SH-SY5Y (cell line): ENCODE measurements around the gene HOXB5.

ENCODE experiments used
- GATA2 ChIP-seq: IDR thresholded peaks from 2 replicates; pipeline ENCODE4 v1.6.1; 2011; ENCODE audit warnings: mild to moderate bottlenecking, low read depth, low read length
- GATA3 ChIP-seq: IDR thresholded peaks from 2 replicates; pipeline ENCODE4 v1.6.1; 2011; ENCODE audit warnings: low read depth, mild to moderate bottlenecking, low read length, moderate library complexity

DNA sequence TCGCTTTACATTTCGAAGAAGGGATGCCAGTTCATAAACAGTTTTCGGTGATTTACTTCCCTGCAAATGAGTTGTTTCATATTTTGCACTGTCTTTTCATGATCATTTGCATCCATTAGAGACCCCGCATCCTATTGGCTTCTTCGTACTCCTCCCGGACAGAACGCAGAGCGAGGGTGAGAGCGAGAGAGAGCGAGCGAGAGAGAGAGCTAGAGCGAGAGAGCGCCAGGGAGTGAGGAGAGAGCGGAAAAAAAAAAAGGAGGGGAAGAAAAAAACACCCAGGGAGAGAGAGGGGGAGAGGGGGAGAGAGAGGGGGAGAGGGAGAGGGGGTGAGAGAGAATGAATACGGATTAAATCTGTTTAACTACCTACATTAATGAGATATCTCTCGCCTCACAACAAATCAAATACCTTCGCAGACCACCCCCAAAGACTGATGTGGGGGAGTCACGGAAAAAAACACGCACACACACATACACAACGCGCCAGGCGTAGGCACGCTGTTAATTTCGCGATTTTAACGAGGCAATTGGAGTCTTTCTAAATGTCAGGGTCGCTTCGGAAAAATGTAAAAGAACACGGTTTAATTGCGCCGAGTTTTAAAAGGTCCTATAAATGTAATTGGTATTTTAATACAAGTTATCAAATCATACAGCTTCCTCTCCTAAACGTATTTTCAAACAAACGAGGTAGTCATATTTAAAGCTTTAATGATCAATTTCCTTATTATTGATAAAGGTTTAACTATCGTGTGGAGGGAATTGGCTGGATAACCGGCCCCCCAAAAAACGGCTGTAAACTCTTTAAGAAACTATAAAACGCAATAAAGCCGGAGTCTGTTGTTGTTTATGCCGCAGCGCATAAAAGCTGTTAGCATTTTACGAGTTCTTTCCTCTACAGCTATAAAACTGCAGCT lies 21.7 kb upstream of the HOXB5 start, which contains the start of gene HOXB8:
- no peak for TF ChIP-seq GATA3
- TF ChIP-seq GATA2 = no peak
